Suprapubic skin (tissue), 4 donors: ENCODE results near the gene ZFR2. TPM values are rescaled to one million over a fixed set of nuclear protein-coding genes. Genes with fewer than 3 reads are reported as not detected.
"Not testable (repeated sequence)": the region's sequence is repeated elsewhere in the genome, so short reads cannot be mapped to it uniquely, and the experiment has no call there.

ENCODE experiments used
- DNase-seq, 2 donors: peaks; one replicate each; pipeline ENCODE4 v3.0.0-alpha.2; 2019; ENCODE audit warnings: low spot score in 2 of 2
- H3K27ac ChIP-seq: fragments of 200-600 bp; sonication (generic); one replicate; pipeline ENCODE4 v1.5.1; 2019
- H3K27me3 ChIP-seq: fragments of 200-600 bp; sonication (generic); one replicate; pipeline ENCODE4 v1.5.1; 2019
- H3K36me3 ChIP-seq: fragments of 200-600 bp; sonication (generic); one replicate; pipeline ENCODE4 v1.5.1; 2019
- H3K4me1 ChIP-seq: fragments of 200-600 bp; sonication (generic); one replicate; pipeline ENCODE4 v1.5.1; 2019
- H3K4me3 ChIP-seq: fragments of 200-600 bp; sonication (generic); one replicate; pipeline ENCODE4 v1.5.1; 2019; ENCODE audit warnings: mild to moderate bottlenecking
- H3K9me3 ChIP-seq: fragments of 200-600 bp; sonication (generic); one replicate; pipeline ENCODE4 v1.5.1; 2019
- CTCF ChIP-seq, 2 donors: fragments of 200-600 bp in 1 of 2; fragments of 450-650 bp in 1 of 2; sonication (generic) in 1 of 2; IDR thresholded peaks; one replicate each; pipeline ENCODE4 v1.5.1; 2016 to 2019; ENCODE audit warnings: antibody characterized with exemption in 2 of 2, mild to moderate bottlenecking in 1 of 2, moderate library complexity in 1 of 2
- EP300 ChIP-seq: sonication (generic); formaldehyde crosslinking; IDR thresholded peaks from one replicate; pipeline ENCODE4 v1.6.1; 2017; ENCODE audit warnings: antibody characterized with exemption
- POLR2A ChIP-seq, 2 donors: fragments of 450-650 bp; IDR thresholded peaks; one replicate each; pipeline ENCODE4 v1.6.1; 2017; ENCODE audit warnings: antibody characterized with exemption in 2 of 2, mild to moderate bottlenecking in 2 of 2, moderate library complexity in 2 of 2
- POLR2AphosphoS5 ChIP-seq, 3 donors: sonication (generic); formaldehyde crosslinking; IDR thresholded peaks; one replicate each; pipeline ENCODE4 v1.6.1; 2017; ENCODE audit warnings: antibody characterized with exemption in 3 of 3
- WGBS: methylation state at CpG from one replicate; pipeline ENCODE4 v1.1.5; 2018; 5-methylcytosine and 5-hydroxymethylcytosine counted together
- total RNA-seq, 4 donors: library from RNA; depleted of rRNA; stranded (reverse); fragments of >200 nt; gene quantifications; one replicate each; pipeline ENCODE4 v1.1.0, GENCODE V29; 2016

Gene ZFR2
- total RNA-seq, 4 donors from 2014 or later = 2.5 to 4.8 TPM; not detected in 2

GRCh38 chr19:3819989-3820388, 48.8 kb downstream of the ZFR2 start:
- Histone ChIP-seq H3K9me3 (no peaks in the 10 kb centered on the region), H3K4me3 (no peak overlapping the region), H3K36me3 (no peaks in the 10 kb centered on the region), H3K27me3 (peaks cover 9% of the 10 kb centered on the region), H3K27ac (no peak overlapping the region), H3K4me1 (peaks cover 13% of the 10 kb centered on the region)
- WGBS = 100% methylated on average over 7 of the region's 19 CpGs
- TF ChIP-seq EP300 (no peak), CTCF (IDR thresholded peaks at IDR 0.05) (no peak), POLR2AphosphoS5 (IDR thresholded peaks at IDR 0.05) (no peak), POLR2A (IDR thresholded peaks at IDR 0.05) (no peak)
- DNase-seq = no peak

- DNase-seq = no peak
- WGBS = 54% methylated on average over 18 of the region's 31 CpGs
- H3K9me3 ChIP-seq = no peaks in the 10 kb centered on the region
- H3K36me3 ChIP-seq = no peaks in the 10 kb centered on the region
- H3K27me3 ChIP-seq = peaks cover 7% of the 10 kb centered on the region
- H3K4me3 ChIP-seq = peak overlapping the region; percentile 4
- H3K4me1 ChIP-seq = peaks cover 13% of the 10 kb centered on the region
- H3K27ac ChIP-seq = no peak overlapping the region
- TF ChIP-seq CTCF (IDR thresholded peaks at IDR 0.05) (no peak), POLR2A (IDR thresholded peaks at IDR 0.05) (no peak), POLR2AphosphoS5 (IDR thresholded peaks at IDR 0.05) (no peak), EP300 (no peak)
These were observed 49.9 kb downstream of the ZFR2 start for GRCh38 chr19:3818918-3819317.

- DNase-seq = no peak
- H3K9me3 ChIP-seq = no peaks in the 10 kb centered on the region
- no peak overlapping the region for H3K27ac ChIP-seq
- 13% methylated on average over 10 of the region's 11 CpGs for WGBS
- H3K27me3 ChIP-seq = peaks cover 7% of the 10 kb centered on the region
- TF ChIP-seq POLR2A (IDR thresholded peaks at IDR 0.05) (no peak), POLR2AphosphoS5 (IDR thresholded peaks at IDR 0.05) (no peak)
- peak overlapping the region; percentile 4 for H3K4me3 ChIP-seq
- H3K36me3 ChIP-seq = no peaks in the 10 kb centered on the region
- H3K4me1 ChIP-seq = peaks cover 13% of the 10 kb centered on the region
These were observed 50.4 kb downstream of the ZFR2 start for GRCh38 chr19:3818466-3818865.

GRCh38 chr19:3817761-3818160, 51.1 kb downstream of the ZFR2 start:
- H3K36me3 ChIP-seq = no peaks in the 10 kb centered on the region
- no peak for TF ChIP-seq POLR2A (IDR thresholded peaks at IDR 0.05)
- no peak for TF ChIP-seq POLR2AphosphoS5 (IDR thresholded peaks at IDR 0.05)
- TF ChIP-seq CTCF (IDR thresholded peaks at IDR 0.05) = no peak
- TF ChIP-seq EP300 = no peak
- H3K4me1 ChIP-seq = peaks cover 13% of the 10 kb centered on the region
- no peak for DNase-seq
- no peaks in the 10 kb centered on the region for H3K9me3 ChIP-seq
- 80% methylated on average over 8 of the region's 8 CpGs for WGBS
- H3K4me3 ChIP-seq = no peak overlapping the region
- no peak overlapping the region for H3K27ac ChIP-seq
- H3K27me3 ChIP-seq = peaks cover 2% of the 10 kb centered on the region

GRCh38 chr19:3816566-3817218, 52.1 kb downstream of the ZFR2 start:
- DNase-seq = no peak
- no peaks in the 10 kb centered on the region for H3K36me3 ChIP-seq
- peaks cover 9% of the 10 kb centered on the region for H3K4me1 ChIP-seq
- H3K27me3 ChIP-seq = no peaks in the 10 kb centered on the region
- no peak overlapping the region for H3K27ac ChIP-seq
- TF ChIP-seq EP300 (no peak), CTCF (IDR thresholded peaks at IDR 0.05) (no peak), POLR2AphosphoS5 (IDR thresholded peaks at IDR 0.05) (no peak), POLR2A (IDR thresholded peaks at IDR 0.05) (no peak)
- H3K9me3 ChIP-seq = no peaks in the 10 kb centered on the region
- no peak overlapping the region for H3K4me3 ChIP-seq
- 96% methylated on average over 31 of the region's 45 CpGs for WGBS

GRCh38 chr19:3816148-3816547, 52.7 kb downstream of the ZFR2 start:
- not testable (repeated sequence) for H3K36me3 ChIP-seq, H3K9me3 ChIP-seq, H3K27ac ChIP-seq, H3K4me3 ChIP-seq, H3K4me1 ChIP-seq, DNase-seq, H3K27me3 ChIP-seq
- 92% methylated on average over 9 of the region's 9 CpGs for WGBS
